ENCODE results near the gene ZNF559. TPM values are rescaled to one million over a fixed set of nuclear protein-coding genes. Genes with fewer than 3 reads are reported as not detected.
A peak's percentile ranks its signal among the peaks of the same experiment; 100 is the strongest.
"Not testable (repeated sequence)": the region's sequence is repeated elsewhere in the genome, so short reads cannot be mapped to it uniquely, and the experiment has no call there.

ZNF559 gene
- 12.5 to 15.1 TPM (median 12.9 TPM) in 3 replicates for total RNA-seq (2021)
- percentile 84 among the genes with signal in this experiment for Bru-seq, nascent RNA
- long read RNA-seq, experiment 1, full-length matches to known transcripts: 10 of 30 reads
- long read RNA-seq, experiment 1, partial matches to known transcripts: 8 of 30 reads
- long read RNA-seq, experiment 1, other reads (novel, unspliced or antisense): 12 of 30 reads
- long read RNA-seq, experiment 2, partial matches to known transcripts: 2 of 8 reads
- long read RNA-seq, experiment 2, other reads (novel, unspliced or antisense): 5 of 8 reads
- long read RNA-seq, experiment 3, full-length matches to known transcripts: 8 of 25 reads
- long read RNA-seq, experiment 3, partial matches to known transcripts: 5 of 25 reads
- long read RNA-seq, experiment 3, other reads (novel, unspliced or antisense): 12 of 25 reads

DNA sequence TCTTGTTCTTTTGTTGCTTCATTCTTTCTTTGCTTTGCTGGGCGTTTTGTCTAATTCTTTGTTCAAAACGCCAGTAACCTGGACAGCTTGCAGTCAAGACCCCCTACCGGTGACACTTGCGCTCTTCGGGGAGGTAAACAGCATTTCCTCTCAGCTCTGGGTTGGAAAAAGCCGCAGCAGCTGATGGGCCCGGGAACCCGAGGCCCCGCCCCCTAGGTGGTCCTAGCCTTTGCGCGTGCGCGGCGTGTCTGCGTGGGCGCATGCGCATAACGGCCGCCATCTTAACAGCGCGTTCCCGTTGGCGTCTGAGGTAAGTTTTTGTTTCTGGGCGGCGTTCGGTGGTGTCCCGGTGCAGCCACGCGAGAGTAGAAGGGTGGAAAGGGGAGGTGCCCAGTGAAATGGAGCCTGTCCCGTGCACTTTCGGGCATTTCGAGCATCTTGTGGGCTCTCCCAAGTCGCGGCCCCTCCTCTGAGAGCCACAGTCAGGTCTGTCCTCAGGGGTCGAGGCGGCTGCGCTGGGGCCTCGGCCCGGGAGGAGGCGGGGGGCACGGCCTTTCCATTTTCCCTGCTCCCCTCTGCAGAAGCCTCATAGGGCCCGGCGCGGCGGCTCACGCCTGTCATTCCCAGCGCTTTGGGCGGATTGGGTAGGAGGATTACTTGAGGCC, at the start of gene ZNF559:
Gene ZNF559 (plus strand): TSS at position 261 of the 665 bp plus-strand sequence. CDS start 14,371 bp downstream, outside the sequence.
- ChIA-PET CTCF (interaction anchor here (0.6 to 1.2 kb wide), 2 partner anchors 12 to 111 kb away, joined by 3 to 4 read pairs; partner anchors contain the start of gene ZNF266), POLR2A (no interaction called here)
- peak within 1 kb of the TSS; percentile 96 for H3K27ac Mint-ChIP-seq
- H3K27me3 Mint-ChIP-seq (ENCODE audit: low read depth): peaks cover 10% of the 10 kb centered on the region
- H3K36me3 Mint-ChIP-seq: peaks cover 48% of the 10 kb centered on the region
- H3K9me3 Mint-ChIP-seq: peaks cover 50% of the 10 kb centered on the region
- ATAC-seq: peak; percentile 95
- peak; percentile 89 for DNase-seq (ENCODE audit: low spot score)
- TF ChIP-seq ESRRA (CRISPR knock-in tag; IDR thresholded peaks at IDR 0.05; ENCODE audit: borderline replicate concordance) (no peak), TEAD4 (CRISPR knock-in tag; IDR thresholded peaks at IDR 0.05) (no peak), ZNF138 (CRISPR knock-in tag; conservative IDR thresholded peaks at IDR 0.05) (no peak), JAZF1 (CRISPR knock-in tag; IDR thresholded peaks at IDR 0.05) (no peak), NR3C1 (CRISPR knock-in tag; conservative IDR thresholded peaks at IDR 0.05; ENCODE audit: low read depth) (no peak), IRF2 (CRISPR knock-in tag; IDR thresholded peaks at IDR 0.05; ENCODE audit: borderline replicate concordance, low read depth) (no peak)
- TF ChIP-seq, protein P1, sequence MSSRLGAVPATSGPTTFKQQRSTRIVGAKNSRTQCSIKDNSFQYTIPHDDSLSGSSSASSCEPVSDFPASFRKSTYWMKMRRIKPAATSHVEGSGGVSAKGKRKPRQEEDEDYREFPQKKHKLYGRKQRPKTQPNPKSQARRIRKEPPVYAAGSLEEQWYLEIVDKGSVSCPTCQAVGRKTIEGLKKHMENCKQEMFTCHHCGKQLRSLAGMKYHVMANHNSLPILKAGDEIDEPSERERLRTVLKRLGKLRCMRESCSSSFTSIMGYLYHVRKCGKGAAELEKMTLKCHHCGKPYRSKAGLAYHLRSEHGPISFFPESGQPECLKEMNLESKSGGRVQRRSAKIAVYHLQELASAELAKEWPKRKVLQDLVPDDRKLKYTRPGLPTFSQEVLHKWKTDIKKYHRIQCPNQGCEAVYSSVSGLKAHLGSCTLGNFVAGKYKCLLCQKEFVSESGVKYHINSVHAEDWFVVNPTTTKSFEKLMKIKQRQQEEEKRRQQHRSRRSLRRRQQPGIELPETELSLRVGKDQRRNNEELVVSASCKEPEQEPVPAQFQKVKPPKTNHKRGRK (CRISPR knock-in tag; IDR thresholded peaks at IDR 0.05; ENCODE audit: borderline replicate concordance): no peak
- H3K4me1 Mint-ChIP-seq: peaks cover 4% of the 10 kb centered on the region; the same call in 1 of the 2 replicates
- peak within 1 kb of the TSS; percentile 82 for H3K4me3 Mint-ChIP-seq

DNA sequence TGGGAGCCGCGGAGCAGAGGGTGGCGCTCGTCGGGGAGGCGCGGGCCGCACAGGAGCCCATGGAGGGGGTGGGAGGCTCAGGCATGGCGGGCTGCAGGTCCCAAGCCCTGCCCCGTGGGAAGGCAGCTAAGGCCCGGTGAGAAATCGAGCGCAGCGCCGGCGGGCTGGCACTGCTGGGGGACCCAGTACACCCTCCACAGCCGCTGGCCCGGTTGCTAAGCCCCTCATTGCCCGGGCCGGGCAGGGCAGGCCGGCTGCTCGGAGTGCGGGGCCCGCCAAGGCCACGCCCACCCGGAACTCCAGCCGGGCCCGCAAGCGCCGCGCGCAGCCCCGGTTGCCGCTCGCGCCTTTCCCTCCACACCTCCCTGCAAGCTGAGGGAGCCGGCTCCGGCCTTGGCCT, 40.5 kb upstream of the ZNF559 start:
- H3K27me3 Mint-ChIP-seq (ENCODE audit: low read depth): peaks cover 22% of the 10 kb centered on the region
- CTCF ChIA-PET: not testable (repeated sequence)
- peaks cover 70% of the 10 kb centered on the region for H3K9me3 Mint-ChIP-seq

DNA sequence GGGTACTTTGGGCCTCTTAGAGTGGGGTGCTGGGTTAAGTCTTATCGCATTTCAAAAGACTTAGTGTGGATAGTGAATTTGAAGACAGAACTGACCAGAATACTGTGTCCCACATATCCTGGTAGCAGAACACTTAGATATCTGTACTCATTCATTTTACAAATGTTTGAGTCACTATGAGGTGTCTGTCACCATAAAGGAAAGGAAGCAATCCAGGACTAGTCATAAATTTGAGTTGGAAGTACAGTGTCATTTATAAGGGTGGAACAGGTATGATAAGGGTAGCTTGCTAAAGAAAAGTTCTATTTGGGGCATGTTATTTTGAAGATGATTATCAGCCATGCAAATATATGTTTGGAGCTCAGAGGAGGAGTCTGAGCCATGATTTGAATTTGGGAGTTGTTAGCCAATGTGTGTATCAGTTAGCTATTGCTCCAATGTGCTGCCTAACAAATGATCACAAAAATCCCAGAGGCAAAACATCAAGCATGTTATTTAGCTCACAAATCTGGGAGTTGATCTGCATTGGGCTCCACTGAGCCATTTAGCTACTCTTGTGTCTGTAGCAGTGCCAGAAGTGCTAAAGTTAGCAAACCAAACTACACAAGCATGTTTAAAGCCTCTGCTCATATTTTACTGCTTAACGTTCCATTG, 34.6 kb upstream of the ZNF559 start:
- CTCF ChIA-PET: no interaction called here
- no peak for ATAC-seq
- Mint-ChIP-seq H3K4me3 (no peak overlapping the region), H3K27ac (no peak overlapping the region), H3K9me3 (peaks cover 65% of the 10 kb centered on the region), H3K36me3 (peaks cover 51% of the 10 kb centered on the region), H3K27me3 (ENCODE audit: low read depth) (peaks cover 2% of the 10 kb centered on the region; the same call in 1 of the 2 replicates), H3K4me1 (no peaks in the 10 kb centered on the region)
- POLR2A ChIA-PET: no interaction called here
- DNase-seq (ENCODE audit: low spot score): no peak
- TF ChIP-seq FOXJ3 (CRISPR knock-in tag; IDR thresholded peaks at IDR 0.05; ENCODE audit: borderline replicate concordance): no peak
- TF ChIP-seq, protein P2, sequence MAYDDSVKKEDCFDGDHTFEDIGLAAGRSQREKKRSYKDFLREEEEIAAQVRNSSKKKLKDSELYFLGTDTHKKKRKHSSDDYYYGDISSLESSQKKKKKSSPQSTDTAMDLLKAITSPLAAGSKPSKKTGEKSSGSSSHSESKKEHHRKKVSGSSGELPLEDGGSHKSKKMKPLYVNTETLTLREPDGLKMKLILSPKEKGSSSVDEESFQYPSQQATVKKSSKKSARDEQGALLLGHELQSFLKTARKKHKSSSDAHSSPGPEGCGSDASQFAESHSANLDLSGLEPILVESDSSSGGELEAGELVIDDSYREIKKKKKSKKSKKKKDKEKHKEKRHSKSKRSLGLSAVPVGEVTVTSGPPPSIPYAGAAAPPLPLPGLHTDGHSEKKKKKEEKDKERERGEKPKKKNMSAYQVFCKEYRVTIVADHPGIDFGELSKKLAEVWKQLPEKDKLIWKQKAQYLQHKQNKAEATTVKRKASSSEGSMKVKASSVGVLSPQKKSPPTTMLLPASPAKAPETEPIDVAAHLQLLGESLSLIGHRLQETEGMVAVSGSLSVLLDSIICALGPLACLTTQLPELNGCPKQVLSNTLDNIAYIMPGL (CRISPR knock-in tag; IDR thresholded peaks at IDR 0.05): no peak
- no peak for TF ChIP-seq MXD4 (CRISPR knock-in tag; IDR thresholded peaks at IDR 0.05; ENCODE audit: borderline replicate concordance)
- no peak for TF ChIP-seq SMAD4 (CRISPR knock-in tag; IDR thresholded peaks at IDR 0.05)
- TF ChIP-seq, protein P3, sequence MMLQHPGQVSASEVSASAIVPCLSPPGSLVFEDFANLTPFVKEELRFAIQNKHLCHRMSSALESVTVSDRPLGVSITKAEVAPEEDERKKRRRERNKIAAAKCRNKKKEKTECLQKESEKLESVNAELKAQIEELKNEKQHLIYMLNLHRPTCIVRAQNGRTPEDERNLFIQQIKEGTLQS (CRISPR knock-in tag; conservative IDR thresholded peaks at IDR 0.05): no peak
- no peak for TF ChIP-seq CREB1 (CRISPR knock-in tag; IDR thresholded peaks at IDR 0.05)
- no peak for TF ChIP-seq PRRX2 (CRISPR knock-in tag; IDR thresholded peaks at IDR 0.05)
- TF ChIP-seq TP53 (CRISPR knock-in tag; IDR thresholded peaks at IDR 0.05): no peak
- TF ChIP-seq, protein P4, sequence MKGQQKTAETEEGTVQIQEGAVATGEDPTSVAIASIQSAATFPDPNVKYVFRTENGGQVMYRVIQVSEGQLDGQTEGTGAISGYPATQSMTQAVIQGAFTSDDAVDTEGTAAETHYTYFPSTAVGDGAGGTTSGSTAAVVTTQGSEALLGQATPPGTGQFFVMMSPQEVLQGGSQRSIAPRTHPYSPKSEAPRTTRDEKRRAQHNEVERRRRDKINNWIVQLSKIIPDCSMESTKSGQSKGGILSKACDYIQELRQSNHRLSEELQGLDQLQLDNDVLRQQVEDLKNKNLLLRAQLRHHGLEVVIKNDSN (CRISPR knock-in tag; IDR thresholded peaks at IDR 0.05): no peak
- no peak for TF ChIP-seq ZNF138 (CRISPR knock-in tag; conservative IDR thresholded peaks at IDR 0.05)

More for the DNA sequence above, 40.5 kb upstream of the ZNF559 start:
- H3K4me3 Mint-ChIP-seq; DNase-seq (ENCODE audit: low spot score); POLR2A ChIA-PET; ATAC-seq; H3K27ac Mint-ChIP-seq; H3K4me1 Mint-ChIP-seq: not testable (repeated sequence)
- peaks cover 59% of the 10 kb centered on the region for H3K36me3 Mint-ChIP-seq

Measured in WTC11 (cell line).